Measurements from ENCODE around the gene FOXP4.

The FOXP4 gene

GRCh38 chr6:41545703-41546474, at the start of gene FOXP4:
TSS of gene FOXP4 (plus strand) at chr6:41546381. CDS start at chr6:41565761, 19,380 bp downstream.
- DNase-seq (ENCODE audit: low spot score): peak; percentile 91

- no peak for DNase-seq (ENCODE audit: low spot score)
These were observed 48.6 kb upstream of the FOXP4 start for GRCh38 chr6:41497573-41497972.

GRCh38 chr6:41497994-41498393, 48.2 kb upstream of the FOXP4 start:
- no peak for DNase-seq (ENCODE audit: low spot score)

- no peak for DNase-seq (ENCODE audit: low spot score)
These were observed 47.1 kb upstream of the FOXP4 start for GRCh38 chr6:41498968-41499599.

GRCh38 chr6:41500561-41500960, 45.6 kb upstream of the FOXP4 start:
- no peak for DNase-seq (ENCODE audit: low spot score)

- DNase-seq (ENCODE audit: low spot score): no peak
These were observed 43.6 kb upstream of the FOXP4 start for GRCh38 chr6:41502566-41502916.

GRCh38 chr6:41502917-41503671, 43.1 kb upstream of the FOXP4 start:
- no peak for DNase-seq (ENCODE audit: low spot score)

- DNase-seq (ENCODE audit: low spot score): no peak
These were observed 42.2 kb upstream of the FOXP4 start for GRCh38 chr6:41503827-41504465.

- no peak for DNase-seq (ENCODE audit: low spot score)
These were observed 41.6 kb upstream of the FOXP4 start for GRCh38 chr6:41504466-41505121.

GRCh38 chr6:41505122-41506049, 40.8 kb upstream of the FOXP4 start:
- DNase-seq (ENCODE audit: low spot score): peak; percentile 90

- DNase-seq (ENCODE audit: low spot score): no peak
These were observed 37.7 kb upstream of the FOXP4 start for GRCh38 chr6:41508479-41508878.

GRCh38 chr6:41509580-41509979, 36.6 kb upstream of the FOXP4 start:
- DNase-seq (ENCODE audit: low spot score): no peak

- DNase-seq (ENCODE audit: low spot score): no peak
These were observed 34.6 kb upstream of the FOXP4 start for GRCh38 chr6:41511443-41512060.

GRCh38 chr6:41512146-41512701, 34.0 kb upstream of the FOXP4 start:
- no peak for DNase-seq (ENCODE audit: low spot score)

GRCh38 chr6:41515995-41516394, 30.2 kb upstream of the FOXP4 start:
- DNase-seq (ENCODE audit: low spot score): no peak

- DNase-seq (ENCODE audit: low spot score): no peak
These were observed 28.1 kb upstream of the FOXP4 start for GRCh38 chr6:41518118-41518517.

- DNase-seq (ENCODE audit: low spot score): no peak
These were observed 26.9 kb upstream of the FOXP4 start for GRCh38 chr6:41519305-41519744.

GRCh38 chr6:41519745-41520699, 26.2 kb upstream of the FOXP4 start:
- no peak for DNase-seq (ENCODE audit: low spot score)

All from left forelimb (tissue), 1 donor.